Measurements from ENCODE around the gene KRTAP12-2.

DNA sequence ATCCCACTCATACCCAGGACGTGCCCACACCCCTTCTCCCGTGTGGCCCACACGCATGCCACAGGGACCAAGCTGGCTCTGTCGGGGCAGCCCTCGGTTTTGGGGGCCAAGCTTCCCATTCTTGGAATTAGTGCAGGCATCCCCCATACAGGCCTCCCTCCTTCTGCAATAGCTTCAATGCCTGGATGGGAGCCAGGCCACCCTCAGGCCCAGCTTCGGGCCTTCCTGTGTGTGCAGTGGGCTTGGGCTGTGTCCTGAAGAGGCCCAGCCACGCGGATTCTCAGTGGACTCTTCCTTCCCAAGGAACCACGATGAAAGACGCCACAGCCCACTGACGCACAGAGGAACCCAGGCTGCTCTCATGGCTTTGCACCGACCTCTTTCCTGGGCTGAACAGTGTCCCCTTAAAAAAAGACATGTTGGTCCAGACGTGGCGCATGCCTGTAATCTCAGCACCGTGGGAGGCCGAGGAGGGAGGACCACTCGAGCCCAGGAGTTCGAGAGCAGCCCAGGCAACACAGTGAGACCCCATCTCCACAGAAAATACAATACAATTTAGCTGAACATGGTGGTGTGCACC is 17.1 kb downstream of the KRTAP12-2 start:
- TF ChIP-seq POLR2AphosphoS5 (IDR thresholded peaks at IDR 0.05): no peak
- no peak for TF ChIP-seq POLR2A (IDR thresholded peaks at IDR 0.05; ENCODE audit: low read depth)
- TF ChIP-seq, protein P1, sequence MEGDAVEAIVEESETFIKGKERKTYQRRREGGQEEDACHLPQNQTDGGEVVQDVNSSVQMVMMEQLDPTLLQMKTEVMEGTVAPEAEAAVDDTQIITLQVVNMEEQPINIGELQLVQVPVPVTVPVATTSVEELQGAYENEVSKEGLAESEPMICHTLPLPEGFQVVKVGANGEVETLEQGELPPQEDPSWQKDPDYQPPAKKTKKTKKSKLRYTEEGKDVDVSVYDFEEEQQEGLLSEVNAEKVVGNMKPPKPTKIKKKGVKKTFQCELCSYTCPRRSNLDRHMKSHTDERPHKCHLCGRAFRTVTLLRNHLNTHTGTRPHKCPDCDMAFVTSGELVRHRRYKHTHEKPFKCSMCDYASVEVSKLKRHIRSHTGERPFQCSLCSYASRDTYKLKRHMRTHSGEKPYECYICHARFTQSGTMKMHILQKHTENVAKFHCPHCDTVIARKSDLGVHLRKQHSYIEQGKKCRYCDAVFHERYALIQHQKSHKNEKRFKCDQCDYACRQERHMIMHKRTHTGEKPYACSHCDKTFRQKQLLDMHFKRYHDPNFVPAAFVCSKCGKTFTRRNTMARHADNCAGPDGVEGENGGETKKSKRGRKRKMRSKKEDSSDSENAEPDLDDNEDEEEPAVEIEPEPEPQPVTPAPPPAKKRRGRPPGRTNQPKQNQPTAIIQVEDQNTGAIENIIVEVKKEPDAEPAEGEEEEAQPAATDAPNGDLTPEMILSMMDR (IDR thresholded peaks at IDR 0.05): no peak
- TF ChIP-seq EP300 (IDR thresholded peaks at IDR 0.05): no peak
